HUES48 (cell line): ENCODE results near the gene FGD5.

Experiments used
- H3K27ac ChIP-seq: one replicate; pipeline ENCODE4 v1.7.0; 2013; ENCODE audit warnings: low read depth, low read length, inconsistent platforms
- H3K27me3 ChIP-seq: 2 replicates; pipeline ENCODE4 v1.6.1; 2013; ENCODE audit warnings: mild to moderate bottlenecking, low read length; ENCODE audit not compliant: control insufficient read depth, insufficient read depth
- H3K36me3 ChIP-seq: 2 replicates; pipeline ENCODE4 v1.6.1; 2013; ENCODE audit warnings: low read length; ENCODE audit not compliant: control insufficient read depth, insufficient read depth
- H3K4me1 ChIP-seq: 2 replicates; pipeline ENCODE4 v1.6.1; 2013; ENCODE audit warnings: mild to moderate bottlenecking, low read length; ENCODE audit not compliant: control insufficient read depth, insufficient read depth
- H3K4me3 ChIP-seq: 2 replicates; pipeline ENCODE4 v1.5.1; 2013; ENCODE audit warnings: mild to moderate bottlenecking, low read depth, low read length
- H3K9ac ChIP-seq: 2 replicates; pipeline ENCODE4 v1.6.1; 2013; ENCODE audit warnings: mild to moderate bottlenecking, low read depth, low read length, moderate library complexity
- H3K9me3 ChIP-seq: 2 replicates; pipeline ENCODE4 v1.6.1; 2013; ENCODE audit warnings: low read length; ENCODE audit not compliant: control insufficient read depth, insufficient read depth

The FGD5 gene

GRCh38 chr3:14791343-14791945, 27.3 kb upstream of the FGD5 start:
- Histone ChIP-seq H3K27me3 (no peaks in the 10 kb centered on the region), H3K4me3 (peak overlapping the region; percentile 24; the same call in 1 of the 2 replicates), H3K36me3 (no peaks in the 10 kb centered on the region), H3K9ac (no peak overlapping the region), H3K4me1 (0 out of 2 replicates have a peak, but pooled peaks cover 3% of the 10 kb centered on the region), H3K9me3 (no peaks in the 10 kb centered on the region), H3K27ac (no peak overlapping the region)

- Histone ChIP-seq H3K36me3 (no peaks in the 10 kb centered on the region), H3K9me3 (no peaks in the 10 kb centered on the region), H3K4me1 (0 out of 2 replicates have a peak, but pooled peaks cover 3% of the 10 kb centered on the region), H3K27ac (no peak overlapping the region), H3K9ac (no peak overlapping the region), H3K4me3 (no peak overlapping the region), H3K27me3 (no peaks in the 10 kb centered on the region)
Observed at GRCh38 chr3:14792691-14793121, 26.1 kb upstream of the FGD5 start.

GRCh38 chr3:14793126-14793857, 25.5 kb upstream of the FGD5 start:
- no peak overlapping the region for H3K27ac ChIP-seq
- no peak overlapping the region for H3K4me3 ChIP-seq
- H3K4me1 ChIP-seq: 0 out of 2 replicates have a peak, but pooled peaks cover 3% of the 10 kb centered on the region
- no peaks in the 10 kb centered on the region for H3K36me3 ChIP-seq
- H3K9ac ChIP-seq: no peak overlapping the region
- no peaks in the 10 kb centered on the region for H3K9me3 ChIP-seq
- no peaks in the 10 kb centered on the region for H3K27me3 ChIP-seq

GRCh38 chr3:14793858-14794234, 24.9 kb upstream of the FGD5 start:
- Histone ChIP-seq H3K36me3 (no peaks in the 10 kb centered on the region), H3K4me3 (no peak overlapping the region), H3K9ac (no peak overlapping the region), H3K4me1 (0 out of 2 replicates have a peak, but pooled peaks cover 3% of the 10 kb centered on the region), H3K9me3 (no peaks in the 10 kb centered on the region), H3K27me3 (no peaks in the 10 kb centered on the region), H3K27ac (no peak overlapping the region)

GRCh38 chr3:14794435-14794834, 24.3 kb upstream of the FGD5 start:
- Histone ChIP-seq H3K9me3 (no peaks in the 10 kb centered on the region), H3K36me3 (no peaks in the 10 kb centered on the region), H3K4me3 (no peak overlapping the region), H3K27me3 (no peaks in the 10 kb centered on the region), H3K9ac (no peak overlapping the region), H3K27ac (no peak overlapping the region), H3K4me1 (0 out of 2 replicates have a peak, but pooled peaks cover 3% of the 10 kb centered on the region)

- H3K27me3 ChIP-seq: no peaks in the 10 kb centered on the region
Observed at GRCh38 chr3:14795996-14796395, 22.8 kb upstream of the FGD5 start.

GRCh38 chr3:14796403-14797077, 22.2 kb upstream of the FGD5 start:
- Histone ChIP-seq H3K36me3 (no peaks in the 10 kb centered on the region), H3K27ac (no peak overlapping the region), H3K27me3 (no peaks in the 10 kb centered on the region), H3K4me3 (no peak overlapping the region), H3K9ac (no peak overlapping the region), H3K4me1 (no peaks in the 10 kb centered on the region), H3K9me3 (no peaks in the 10 kb centered on the region)

More at GRCh38 chr3:14795996-14796395, 22.8 kb upstream of the FGD5 start:
- Histone ChIP-seq H3K36me3 (no peaks in the 10 kb centered on the region), H3K9ac (no peak overlapping the region), H3K4me3 (no peak overlapping the region), H3K9me3 (no peaks in the 10 kb centered on the region), H3K4me1 (0 out of 2 replicates have a peak, but pooled peaks cover 3% of the 10 kb centered on the region), H3K27ac (no peak overlapping the region)

- no peaks in the 10 kb centered on the region for H3K36me3 ChIP-seq
- H3K4me1 ChIP-seq: no peaks in the 10 kb centered on the region
- no peak overlapping the region for H3K27ac ChIP-seq
- H3K9me3 ChIP-seq: no peaks in the 10 kb centered on the region
- H3K27me3 ChIP-seq: no peaks in the 10 kb centered on the region
- no peak overlapping the region for H3K9ac ChIP-seq
- H3K4me3 ChIP-seq: no peak overlapping the region
Observed at GRCh38 chr3:14797731-14798130, 21.0 kb upstream of the FGD5 start.

GRCh38 chr3:14798231-14798630, 20.5 kb upstream of the FGD5 start:
- no peaks in the 10 kb centered on the region for H3K9me3 ChIP-seq
- H3K27me3 ChIP-seq: no peaks in the 10 kb centered on the region
- H3K27ac ChIP-seq: no peak overlapping the region
- no peak overlapping the region for H3K4me3 ChIP-seq
- no peaks in the 10 kb centered on the region for H3K4me1 ChIP-seq
- no peak overlapping the region for H3K9ac ChIP-seq
- no peaks in the 10 kb centered on the region for H3K36me3 ChIP-seq

GRCh38 chr3:14799146-14799545, 19.6 kb upstream of the FGD5 start:
- Histone ChIP-seq H3K27ac (no peak overlapping the region), H3K9ac (no peak overlapping the region), H3K4me3 (no peak overlapping the region), H3K9me3 (no peaks in the 10 kb centered on the region), H3K27me3 (no peaks in the 10 kb centered on the region), H3K4me1 (no peaks in the 10 kb centered on the region), H3K36me3 (no peaks in the 10 kb centered on the region)

GRCh38 chr3:14801031-14801430, 17.7 kb upstream of the FGD5 start:
- H3K9me3 ChIP-seq: no peaks in the 10 kb centered on the region
- no peak overlapping the region for H3K9ac ChIP-seq
- H3K27me3 ChIP-seq: no peaks in the 10 kb centered on the region
- H3K4me3 ChIP-seq: no peak overlapping the region
- no peaks in the 10 kb centered on the region for H3K4me1 ChIP-seq
- H3K27ac ChIP-seq: no peak overlapping the region
- no peaks in the 10 kb centered on the region for H3K36me3 ChIP-seq
